Bronchial epithelial cell (primary cell): ENCODE measurements around the gene HIVEP3. TPM values are rescaled to one million over a fixed set of nuclear protein-coding genes. Genes with fewer than 3 reads are reported as not detected.

Experiments
- DNase-seq: peaks from one replicate; pipeline ENCODE4 v3.0.0-alpha.2; 2010; ENCODE audit warnings: low read depth
- FAIRE-seq: peaks from 2 replicates; lab custom pipeline; 2011; peaks lifted over from hg19 to GRCh38; lab: Jason Lieb, UNC
- H3K27me3 ChIP-seq: 2 replicates; pipeline ENCODE4 v1.5.1; 2011; ENCODE audit warnings: low read length; ENCODE audit not compliant: control insufficient read depth, insufficient read depth
- H3K36me3 ChIP-seq: 2 replicates; pipeline ENCODE4 v1.5.1; 2011; ENCODE audit warnings: low read length; ENCODE audit not compliant: control insufficient read depth, insufficient read depth
- H3K4me3 ChIP-seq: 2 replicates; pipeline ENCODE4 v1.5.1; 2011; ENCODE audit warnings: mild to moderate bottlenecking, low read depth, low read length, control low read depth
- CTCF ChIP-seq: IDR thresholded peaks from 2 replicates; pipeline ENCODE4 v1.5.1; 2011; ENCODE audit warnings: mild to moderate bottlenecking, moderate library complexity, low read length, control low read depth, inconsistent platforms; ENCODE audit not compliant: insufficient read depth, severe bottlenecking
- total RNA-seq: library from RNA; depleted of rRNA; stranded (reverse); fragments of >200 nt; gene quantifications from 2 replicates; pipeline ENCODE4 v1.2.1, GENCODE V29; 2014

HIVEP3 gene
- total RNA-seq, 1 donor from 2014 or later: under 0.01 TPM

- FAIRE-seq (no peak), DNase-seq (no peak)
- H3K36me3 ChIP-seq: no peaks in the 10 kb centered on the region
- H3K27me3 ChIP-seq: no peaks in the 10 kb centered on the region
- no peak overlapping the region for H3K4me3 ChIP-seq
- TF ChIP-seq CTCF: no peak
Observed at GRCh38 chr1:41790351-41790750, 128.4 kb downstream of the HIVEP3 start.

GRCh38 chr1:41789661-41790330, 128.9 kb downstream of the HIVEP3 start:
- no peak overlapping the region for H3K4me3 ChIP-seq
- H3K36me3 ChIP-seq: no peaks in the 10 kb centered on the region
- DNase-seq (peak; percentile 11), FAIRE-seq (peak; percentile 68)
- H3K27me3 ChIP-seq: no peaks in the 10 kb centered on the region
- TF ChIP-seq CTCF: no peak

- DNase-seq (no peak), FAIRE-seq (peak; percentile 32)
- TF ChIP-seq CTCF: no peak
- Histone ChIP-seq H3K27me3 (no peaks in the 10 kb centered on the region), H3K4me3 (no peak overlapping the region), H3K36me3 (no peaks in the 10 kb centered on the region)
Observed at GRCh38 chr1:41788427-41788826, 130.3 kb downstream of the HIVEP3 start.

GRCh38 chr1:41784531-41785274, 134.0 kb downstream of the HIVEP3 start:
- no peak for FAIRE-seq
- no peak for TF ChIP-seq CTCF
- H3K4me3 ChIP-seq: no peak overlapping the region
- no peak for DNase-seq
- no peaks in the 10 kb centered on the region for H3K27me3 ChIP-seq
- H3K36me3 ChIP-seq: no peaks in the 10 kb centered on the region

DNA sequence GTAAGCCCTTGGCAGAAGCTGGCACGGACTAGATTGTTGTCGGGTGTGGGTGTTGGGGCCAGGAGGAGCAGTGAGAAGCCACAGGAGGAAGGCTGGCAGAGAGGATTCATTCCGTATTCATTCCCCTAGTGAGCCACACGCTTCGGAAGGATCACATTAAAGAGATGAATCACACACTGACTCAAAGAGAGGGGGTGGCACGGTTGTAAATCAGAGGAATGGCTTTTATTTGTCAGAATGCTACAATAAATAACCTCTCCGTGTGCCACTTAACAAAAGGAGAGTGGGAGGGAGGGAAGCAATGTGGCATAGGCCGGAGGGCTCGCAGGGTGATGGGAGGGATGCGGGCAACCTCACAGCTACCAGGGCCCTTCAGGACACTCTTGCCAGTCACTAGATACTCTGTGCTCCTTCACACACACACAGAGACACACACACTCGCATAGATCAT, 135.5 kb downstream of the HIVEP3 start:
- peak; percentile 91 for DNase-seq
- TF ChIP-seq CTCF: no peak
- no peaks in the 10 kb centered on the region for H3K27me3 ChIP-seq
- no peak overlapping the region for H3K4me3 ChIP-seq
- H3K36me3 ChIP-seq: no peaks in the 10 kb centered on the region
- FAIRE-seq: peak; percentile 80
